LNCAP (cell line): Measurements from ENCODE around the gene MAP6D1.

Experiments
- CTCF ChIP-seq: fragments of 450-650 bp; IDR thresholded peaks from 2 replicates; pipeline ENCODE4 v1.5.1; 2017; ENCODE audit warnings: mild to moderate bottlenecking

Gene MAP6D1

GRCh38 chr3:183825456-183826161 is at the start of gene MAP6D1:
MAP6D1 (minus strand) TSS chr3:183825577; CDS start chr3:183825547, 30 bp downstream.
- TF ChIP-seq CTCF, result no peak

- no peak for TF ChIP-seq CTCF
These were observed 48.5 kb upstream of the MAP6D1 start for GRCh38 chr3:183873914-183874313.

- no peak for TF ChIP-seq CTCF
These were observed 46.2 kb upstream of the MAP6D1 start for GRCh38 chr3:183871541-183871940.

- no peak for TF ChIP-seq CTCF
These were observed 45.2 kb upstream of the MAP6D1 start for GRCh38 chr3:183870563-183870962.

GRCh38 chr3:183868796-183869195 is 43.4 kb upstream of the MAP6D1 start:
- TF ChIP-seq CTCF, result no peak

- no peak for TF ChIP-seq CTCF
These were observed 37.2 kb upstream of the MAP6D1 start for GRCh38 chr3:183862610-183863009.

GRCh38 chr3:183857863-183858262 is 32.5 kb upstream of the MAP6D1 start:
- no peak for TF ChIP-seq CTCF
